ENCODE results near the gene PCDHB14.
"Not testable (repeated sequence)": the region's sequence is repeated elsewhere in the genome, so short reads cannot be mapped to it uniquely, and the experiment has no call there.

GRCh38 chr5:141214583-141214982 lies 8.6 kb upstream of the PCDHB14 start:
- TF ChIP-seq CTCF, POLR2A, EP300 (IDR thresholded peaks at IDR 0.05): not testable (repeated sequence)

All from tibial nerve (tissue), 4 donors.